OCI-LY1 (cell line): ENCODE data around the gene BNIP2.
"Not testable (repeated sequence)": the region's sequence is repeated elsewhere in the genome, so short reads cannot be mapped to it uniquely, and the experiment has no call there.

Source experiments
- H2AFZ ChIP-seq: fragments of 200-600 bp; sonication (generic), shearing (Covaris generic); 2 replicates; pipeline ENCODE4 v1.6.0; 2014; ENCODE audit warnings: antibody characterized with exemption, mild to moderate bottlenecking, low read length
- H3F3A ChIP-seq: fragments of 200-600 bp; sonication (generic), shearing (Covaris generic); 2 replicates; pipeline ENCODE4 v1.6.0; 2014; ENCODE audit warnings: mild to moderate bottlenecking, antibody characterized with exemption, low read length, moderate library complexity; ENCODE audit not compliant: insufficient read depth
- H3K27ac ChIP-seq: fragments of 200-600 bp; sonication (generic); 2 replicates; pipeline ENCODE4 v1.5.1; 2014; ENCODE audit warnings: low read length, mixed run types, mild to moderate bottlenecking, low read depth; ENCODE audit not compliant: poor library complexity, severe bottlenecking
- H3K27me3 ChIP-seq: fragments of 200-600 bp; sonication (generic); 2 replicates; pipeline ENCODE4 v1.6.0; 2014; ENCODE audit warnings: antibody characterized with exemption, mild to moderate bottlenecking, low read length, moderate library complexity; ENCODE audit not compliant: insufficient read depth
- H3K36me3 ChIP-seq: fragments of 200-600 bp; sonication (generic); 2 replicates; pipeline ENCODE4 v1.6.1; 2014; ENCODE audit warnings: mild to moderate bottlenecking, antibody characterized with exemption, low read length, moderate library complexity, mixed read lengths; ENCODE audit not compliant: insufficient read depth
- H3K4me1 ChIP-seq: fragments of 200-600 bp; sonication (generic); 2 replicates; pipeline ENCODE4 v1.5.1; 2014; ENCODE audit warnings: mild to moderate bottlenecking, low read length, moderate library complexity; ENCODE audit not compliant: insufficient read depth, severe bottlenecking
- H3K4me2 ChIP-seq: fragments of 200-600 bp; sonication (generic), shearing (Covaris generic); 2 replicates; pipeline ENCODE4 v1.6.1; 2014; ENCODE audit warnings: low read length
- H3K4me3 ChIP-seq: fragments of 200-600 bp; sonication (generic); 2 replicates; pipeline ENCODE4 v1.5.1; 2014; ENCODE audit warnings: low read length, low read depth, mild to moderate bottlenecking, mixed read lengths; ENCODE audit not compliant: poor library complexity, severe bottlenecking
- H3K79me2 ChIP-seq: fragments of 200-600 bp; shearing (Covaris generic); 2 replicates; pipeline ENCODE4 v1.6.1; 2016; ENCODE audit warnings: mixed run types, low read length, mixed read lengths; ENCODE audit not compliant: insufficient read depth
- H3K9ac ChIP-seq: fragments of 200-600 bp; sonication (generic), shearing (Covaris generic); 2 replicates; pipeline ENCODE4 v1.6.1; 2014; ENCODE audit warnings: mild to moderate bottlenecking, low read length, mixed read lengths
- H3K9me2 ChIP-seq: fragments of 200-600 bp; sonication (generic), shearing (Covaris generic); 2 replicates; pipeline ENCODE4 v1.6.1; 2014; ENCODE audit warnings: low read depth, mild to moderate bottlenecking, low read length, mixed read lengths
- H3K9me3 ChIP-seq: fragments of 200-600 bp; shearing (Covaris generic); 2 replicates; pipeline ENCODE4 v1.6.1; 2014; ENCODE audit warnings: low read length, mixed read lengths
- H4K20me1 ChIP-seq: fragments of 200-600 bp; sonication (generic), shearing (Covaris generic); 2 replicates; pipeline ENCODE4 v1.6.0; 2016; ENCODE audit warnings: mild to moderate bottlenecking, low read length; ENCODE audit not compliant: insufficient read depth
- EZH2 ChIP-seq: fragments of 200-600 bp; sonication (generic), shearing (Covaris generic); IDR thresholded peaks from 2 replicates; pipeline ENCODE4 v1.8.0; 2017; ENCODE audit warnings: borderline replicate concordance, mixed run types, mild to moderate bottlenecking, antibody characterized with exemption, low read length, moderate library complexity, mixed read lengths
- TF ChIP-seq, protein P1 (sequence below): fragments of 200-600 bp; sonication (generic), shearing (Covaris generic); IDR thresholded peaks from 2 replicates; pipeline ENCODE4 v1.5.1; 2017; ENCODE audit warnings: mild to moderate bottlenecking, antibody characterized with exemption, low read length, moderate library complexity, mixed read lengths

Gene BNIP2

DNA sequence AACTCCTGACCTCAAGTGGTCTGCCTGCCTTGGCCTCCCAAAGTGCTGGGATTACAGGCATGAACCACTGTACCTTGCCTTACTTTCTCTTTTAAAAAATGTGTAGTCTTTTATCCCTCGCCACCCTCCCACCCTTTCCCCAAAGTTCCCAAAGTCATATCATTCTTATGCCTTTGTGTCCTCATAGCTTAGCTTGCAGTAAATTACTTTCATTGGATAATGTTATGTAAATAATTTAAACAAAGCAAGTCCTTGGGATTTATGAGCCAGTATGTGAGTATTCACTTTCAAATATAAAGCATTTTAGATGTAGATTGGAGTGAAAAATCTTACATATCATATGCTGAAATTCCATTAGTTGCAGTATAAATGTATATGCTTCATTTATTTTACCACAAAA, 42.8 kb downstream of the BNIP2 start:
- Histone ChIP-seq H3K27me3 (no peaks in the 10 kb centered on the region), H3K4me1 (no peaks in the 10 kb centered on the region), H3K27ac (no peak overlapping the region), H3K36me3 (peaks cover 78% of the 10 kb centered on the region), H3K4me2 (no peak overlapping the region), H4K20me1 (no peaks in the 10 kb centered on the region), H3K79me2 (no peaks in the 10 kb centered on the region), H3F3A (no peaks in the 10 kb centered on the region), H3K9me3 (no peaks in the 10 kb centered on the region), H2AFZ (no peak overlapping the region), H3K9me2 (no peaks in the 10 kb centered on the region), H3K9ac (no peak overlapping the region), H3K4me3 (no peak overlapping the region)
- TF ChIP-seq EZH2 = no peak
- TF ChIP-seq, protein P1, sequence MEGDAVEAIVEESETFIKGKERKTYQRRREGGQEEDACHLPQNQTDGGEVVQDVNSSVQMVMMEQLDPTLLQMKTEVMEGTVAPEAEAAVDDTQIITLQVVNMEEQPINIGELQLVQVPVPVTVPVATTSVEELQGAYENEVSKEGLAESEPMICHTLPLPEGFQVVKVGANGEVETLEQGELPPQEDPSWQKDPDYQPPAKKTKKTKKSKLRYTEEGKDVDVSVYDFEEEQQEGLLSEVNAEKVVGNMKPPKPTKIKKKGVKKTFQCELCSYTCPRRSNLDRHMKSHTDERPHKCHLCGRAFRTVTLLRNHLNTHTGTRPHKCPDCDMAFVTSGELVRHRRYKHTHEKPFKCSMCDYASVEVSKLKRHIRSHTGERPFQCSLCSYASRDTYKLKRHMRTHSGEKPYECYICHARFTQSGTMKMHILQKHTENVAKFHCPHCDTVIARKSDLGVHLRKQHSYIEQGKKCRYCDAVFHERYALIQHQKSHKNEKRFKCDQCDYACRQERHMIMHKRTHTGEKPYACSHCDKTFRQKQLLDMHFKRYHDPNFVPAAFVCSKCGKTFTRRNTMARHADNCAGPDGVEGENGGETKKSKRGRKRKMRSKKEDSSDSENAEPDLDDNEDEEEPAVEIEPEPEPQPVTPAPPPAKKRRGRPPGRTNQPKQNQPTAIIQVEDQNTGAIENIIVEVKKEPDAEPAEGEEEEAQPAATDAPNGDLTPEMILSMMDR = no peak

DNA sequence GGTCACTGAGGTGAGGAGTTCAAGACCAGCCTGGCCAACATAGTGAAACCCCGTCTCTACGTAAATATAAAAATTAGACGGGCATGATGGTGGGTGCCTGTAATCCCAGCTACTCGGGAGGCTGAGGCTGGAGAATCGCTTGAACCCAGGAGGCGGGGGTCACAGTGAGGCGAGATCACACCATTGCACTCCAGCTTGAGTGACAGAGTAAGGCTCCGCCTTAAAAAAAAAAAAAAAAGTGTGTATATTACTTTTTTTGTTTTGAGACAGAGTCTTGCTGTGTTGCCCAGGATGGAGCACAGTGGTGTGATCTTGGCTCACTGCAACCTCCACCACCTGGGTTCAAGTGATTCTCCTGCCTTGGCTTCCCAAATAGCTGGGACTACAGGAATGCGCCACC, 43.3 kb downstream of the BNIP2 start:
- H3K79me2 ChIP-seq, H3K4me2 ChIP-seq, H3K9me2 ChIP-seq, H3K9ac ChIP-seq, H3K9me3 ChIP-seq, H4K20me1 ChIP-seq, H2AFZ ChIP-seq, H3K4me1 ChIP-seq, H3K4me3 ChIP-seq, H3K27ac ChIP-seq, H3F3A ChIP-seq, H3K27me3 ChIP-seq: not testable (repeated sequence)
- peaks cover 74% of the 10 kb centered on the region for H3K36me3 ChIP-seq

DNA sequence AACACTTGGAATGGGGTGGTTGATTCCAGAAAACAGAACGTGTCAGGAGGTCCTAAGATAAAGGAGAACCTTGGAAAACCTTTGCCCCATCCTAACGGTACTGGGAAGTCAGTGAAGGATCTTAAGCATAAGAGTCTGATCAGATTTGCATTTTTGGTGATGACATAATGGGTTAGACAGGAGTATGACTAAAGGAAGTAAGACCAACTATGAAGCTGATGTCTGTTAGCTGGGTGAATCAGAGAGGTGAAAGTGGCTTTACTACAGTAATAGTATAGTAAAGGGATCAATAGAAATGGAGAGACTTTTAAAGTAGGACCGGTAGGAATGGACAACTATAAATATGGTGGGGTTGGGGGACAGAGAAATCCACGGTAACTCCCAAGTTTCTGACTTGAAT, 44.4 kb downstream of the BNIP2 start:
- Histone ChIP-seq H3K27ac (no peak overlapping the region), H3K4me3 (no peak overlapping the region), H3K9me3 (no peaks in the 10 kb centered on the region), H3F3A (no peaks in the 10 kb centered on the region), H3K9me2 (no peaks in the 10 kb centered on the region), H3K36me3 (peaks cover 72% of the 10 kb centered on the region), H3K4me2 (no peak overlapping the region), H3K27me3 (no peaks in the 10 kb centered on the region), H3K9ac (no peak overlapping the region), H3K4me1 (no peaks in the 10 kb centered on the region), H2AFZ (no peak overlapping the region), H4K20me1 (no peaks in the 10 kb centered on the region), H3K79me2 (no peaks in the 10 kb centered on the region)
- no peak for TF ChIP-seq EZH2
- TF ChIP-seq, protein P1 = no peak

DNA sequence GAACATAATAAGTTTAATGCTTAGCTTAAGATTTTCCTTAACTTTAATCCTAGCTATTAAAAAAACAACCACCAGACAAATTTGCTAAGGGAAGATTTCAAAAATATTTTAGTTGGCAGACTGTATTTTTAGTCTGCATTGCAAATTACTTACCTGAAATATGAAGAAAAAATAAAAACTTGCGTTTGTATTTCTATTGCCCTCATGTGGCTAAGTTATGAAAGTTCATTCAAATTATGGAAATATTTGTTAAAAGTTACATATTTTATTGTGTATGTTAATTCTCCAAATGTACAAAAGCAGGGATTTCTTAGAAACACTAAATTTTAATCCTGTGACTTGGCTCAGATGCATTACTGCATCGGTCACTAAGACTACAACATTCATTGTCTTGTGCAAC, 46.8 kb downstream of the BNIP2 start:
- Histone ChIP-seq H3K4me1 (no peaks in the 10 kb centered on the region), H3K9me3 (no peaks in the 10 kb centered on the region), H3K9ac (no peak overlapping the region), H3K27me3 (no peaks in the 10 kb centered on the region), H3K36me3 (peaks cover 73% of the 10 kb centered on the region), H3K4me3 (no peak overlapping the region), H3K9me2 (no peaks in the 10 kb centered on the region), H3K4me2 (no peak overlapping the region), H2AFZ (no peak overlapping the region), H3K79me2 (no peaks in the 10 kb centered on the region), H3F3A (0 out of 2 replicates have a peak, but pooled peaks cover 3% of the 10 kb centered on the region), H3K27ac (no peak overlapping the region), H4K20me1 (no peaks in the 10 kb centered on the region)
- no peak for TF ChIP-seq EZH2
- TF ChIP-seq, protein P1 = no peak
